NCI-H1436 (cell line): ENCODE results near the gene AP1S3.

Experiments
- DNase-seq: peaks from one replicate; lab custom pipeline; 2025; lab: John Stamatoyannopoulos, UW

AP1S3 gene

GRCh38 chr2:223759569-223760430 lies 77.6 kb downstream of the AP1S3 start:
- DNase-seq, result no peak

GRCh38 chr2:223758131-223758840 lies 79.1 kb downstream of the AP1S3 start:
- peak; percentile 24 for DNase-seq

GRCh38 chr2:223753940-223754339 lies 83.4 kb downstream of the AP1S3 start:
- no peak for DNase-seq

- DNase-seq, result no peak
These were observed 86.4 kb downstream of the AP1S3 start for GRCh38 chr2:223751012-223751411.

GRCh38 chr2:223747392-223748042 lies 89.9 kb downstream of the AP1S3 start:
- no peak for DNase-seq

DNA sequence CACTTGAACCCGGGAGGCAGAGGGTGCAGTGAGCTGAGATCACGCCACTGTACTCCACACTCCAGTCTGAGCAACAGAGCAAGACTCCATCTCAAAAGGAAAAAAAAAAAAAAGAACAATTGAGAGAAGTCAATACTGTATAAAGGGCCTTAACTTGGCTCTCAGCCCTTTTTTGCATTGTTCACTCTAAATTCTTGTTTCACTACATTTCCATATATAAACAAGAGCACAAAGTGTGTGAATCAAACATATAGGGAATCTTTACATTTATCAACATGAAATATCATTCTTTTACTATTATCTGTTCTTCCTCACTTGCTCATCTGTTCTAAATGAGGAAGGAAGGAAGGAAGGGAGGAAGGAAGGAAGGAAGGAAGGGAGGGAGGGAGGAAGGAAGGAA lies 90.8 kb downstream of the AP1S3 start:
- no peak for DNase-seq

DNA sequence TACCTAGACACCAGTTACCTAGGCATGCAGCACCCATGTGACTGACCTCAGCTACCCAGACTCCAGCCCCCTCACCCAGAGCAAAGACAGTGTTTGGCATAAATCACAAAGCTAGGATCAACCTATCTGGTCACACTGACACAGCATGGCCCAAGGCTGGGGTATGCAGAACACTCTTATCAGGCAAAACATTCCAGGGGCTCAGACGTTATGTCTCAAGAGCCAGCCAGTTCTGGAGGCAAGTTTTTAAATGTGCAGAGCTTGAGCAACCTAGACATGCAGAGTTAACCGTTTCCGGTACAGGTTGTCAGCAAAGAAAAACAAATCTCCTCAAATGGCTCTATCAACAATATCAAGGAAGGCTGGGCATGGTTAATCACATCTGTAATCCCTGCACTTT lies 92.8 kb downstream of the AP1S3 start:
- DNase-seq, result no peak

GRCh38 chr2:223740679-223741078 lies 96.7 kb downstream of the AP1S3 start:
- DNase-seq, result no peak

DNA sequence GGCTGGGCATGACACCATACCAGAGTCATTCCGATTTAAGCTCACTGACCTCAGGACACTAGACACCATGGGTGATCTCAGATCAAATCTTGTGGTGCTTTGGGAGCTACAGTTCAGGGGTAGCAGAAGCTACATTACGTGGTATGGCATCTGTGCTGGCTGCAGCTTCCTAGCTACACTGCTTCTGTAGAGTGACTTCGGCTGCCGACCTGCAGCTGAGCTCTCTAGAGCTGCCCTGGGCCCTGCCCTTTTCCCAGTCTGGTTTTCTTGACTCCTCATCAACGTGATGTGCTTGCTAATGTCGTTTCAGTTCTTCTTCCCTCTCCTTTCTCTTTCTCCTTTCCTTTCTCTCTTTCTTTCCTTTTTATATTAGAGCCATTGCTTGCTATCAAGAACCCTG lies 100.2 kb downstream of the AP1S3 start:
- no peak for DNase-seq

GRCh38 chr2:223736488-223736887 lies 100.9 kb downstream of the AP1S3 start:
- no peak for DNase-seq

DNA sequence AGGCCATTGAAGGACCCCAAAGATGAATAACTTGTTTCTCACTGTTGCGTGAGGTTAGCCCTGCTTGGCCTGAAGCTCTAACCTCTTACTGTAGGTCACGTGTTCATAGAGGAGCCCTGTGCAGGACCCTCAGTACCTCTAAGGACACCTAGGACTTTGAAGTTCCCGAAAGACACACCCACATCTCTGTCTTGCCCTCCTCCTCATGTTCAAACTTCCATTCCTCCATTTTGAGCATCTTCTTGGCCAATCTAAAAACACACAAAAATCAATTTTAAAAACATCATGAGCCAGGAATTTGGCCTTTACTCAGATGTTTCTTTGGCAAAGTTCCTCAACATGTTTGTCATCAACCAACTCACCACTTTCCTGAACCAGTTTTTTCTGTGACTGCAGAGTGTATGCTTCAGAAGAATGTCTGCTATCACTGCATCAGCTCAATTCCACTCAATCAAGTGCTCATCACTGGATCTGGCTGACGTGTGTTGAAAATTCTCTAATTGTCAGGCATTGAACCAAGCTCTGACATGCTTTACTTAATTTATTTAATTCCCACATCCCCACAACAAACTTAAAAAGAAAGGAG lies 101.6 kb downstream of the AP1S3 start:
- no peak for DNase-seq

GRCh38 chr2:223735035-223735640 lies 102.2 kb downstream of the AP1S3 start:
- no peak for DNase-seq

- DNase-seq, result no peak
These were observed 103.0 kb downstream of the AP1S3 start for GRCh38 chr2:223734346-223734745.

- no peak for DNase-seq
These were observed 105.0 kb downstream of the AP1S3 start for GRCh38 chr2:223732346-223732745.

DNA sequence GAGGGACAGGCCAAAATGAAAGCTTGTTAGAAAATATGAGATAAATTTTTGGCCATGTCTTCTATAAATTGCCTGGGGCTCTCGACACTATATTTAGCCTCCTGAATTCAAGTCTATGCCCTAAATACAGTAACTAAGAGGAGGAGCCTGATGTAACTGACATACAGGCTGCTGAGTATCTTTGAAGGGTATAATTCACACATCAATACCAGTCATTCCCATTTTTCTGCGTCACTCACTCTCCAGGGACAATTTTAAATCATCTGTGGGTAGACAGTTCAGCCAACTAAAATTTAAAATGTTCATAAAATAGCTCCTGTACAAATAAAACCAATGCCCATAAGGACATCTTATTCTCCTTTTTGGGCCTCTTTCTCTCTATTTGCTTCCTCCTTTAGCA lies 105.9 kb downstream of the AP1S3 start:
- DNase-seq, result no peak

DNA sequence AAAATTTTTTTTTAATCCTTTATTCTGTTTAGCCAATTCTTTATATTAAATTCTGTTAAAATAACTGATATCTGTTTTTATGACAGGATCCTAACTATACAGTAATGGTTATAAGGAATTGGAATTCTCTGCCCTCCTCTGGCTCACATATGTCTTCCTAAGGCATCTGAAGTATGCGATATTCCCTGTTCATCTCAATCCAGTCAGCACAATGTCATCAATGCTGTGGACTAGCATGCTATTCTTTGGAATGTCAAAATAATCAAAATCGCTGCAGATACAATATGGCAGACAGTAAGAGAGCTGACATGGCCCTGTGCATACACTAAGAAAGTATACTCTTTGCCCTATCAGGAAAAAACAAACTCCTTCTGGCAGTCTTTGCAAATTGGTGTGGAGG lies 107.6 kb downstream of the AP1S3 start:
- no peak for DNase-seq

- DNase-seq, result peak; percentile 47
These were observed 109.8 kb downstream of the AP1S3 start for GRCh38 chr2:223727562-223727961.

DNA sequence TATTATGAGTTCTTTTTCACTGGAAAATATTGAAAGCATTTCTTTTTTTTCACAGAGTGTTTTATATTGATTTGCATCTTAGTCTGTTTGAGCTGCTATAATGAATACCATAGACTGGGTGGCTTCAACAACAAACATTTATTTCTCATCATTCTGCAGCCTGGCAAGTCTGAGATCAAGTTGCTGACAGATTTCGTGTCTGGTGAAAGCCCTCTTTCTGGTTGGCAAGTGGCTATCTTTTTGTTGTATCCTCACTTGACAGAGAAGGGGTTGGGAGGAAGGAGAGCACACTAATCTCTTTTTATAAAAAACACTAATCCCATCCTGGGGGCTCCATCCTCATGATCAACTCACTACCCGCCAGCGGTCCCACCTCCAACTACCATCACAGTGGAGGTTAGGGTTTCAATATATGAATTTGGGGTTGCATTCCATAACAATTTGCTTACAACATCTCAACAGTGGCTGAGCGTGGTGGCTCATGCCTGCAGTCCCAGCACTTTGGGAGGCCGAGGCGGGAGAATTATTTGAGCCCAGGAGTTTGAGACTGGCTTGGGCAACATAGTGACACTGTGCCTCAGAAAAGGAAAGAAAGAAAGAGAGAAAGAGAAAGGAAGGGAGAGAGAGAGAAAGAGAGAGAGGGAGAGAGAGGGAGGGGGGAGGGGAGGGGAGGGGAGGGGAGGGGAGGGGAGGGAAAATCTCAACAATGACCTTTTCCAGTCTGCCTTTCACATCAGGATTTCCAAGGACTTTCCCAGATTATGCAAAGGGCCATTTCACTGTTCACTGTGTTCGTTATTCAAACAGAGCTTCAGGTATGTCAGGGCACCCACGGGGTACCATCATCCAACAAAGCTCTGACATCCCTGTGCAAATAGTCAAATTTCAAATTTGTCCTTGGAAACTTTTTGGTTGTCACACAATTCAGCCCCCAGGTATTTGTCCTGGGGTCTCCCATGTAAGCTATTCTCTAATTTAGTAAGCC lies 111.1 kb downstream of the AP1S3 start:
- DNase-seq, result no peak

GRCh38 chr2:223725494-223725893 lies 111.9 kb downstream of the AP1S3 start:
- DNase-seq, result no peak

- no peak for DNase-seq
These were observed 112.5 kb downstream of the AP1S3 start for GRCh38 chr2:223724861-223725260.

- no peak for DNase-seq
These were observed 113.4 kb downstream of the AP1S3 start for GRCh38 chr2:223723954-223724411.
